ENCODE measurements around the gene TP53RK. TPM values are rescaled to one million over a fixed set of nuclear protein-coding genes. Genes with fewer than 3 reads are reported as not detected.

TP53RK gene
- polyA plus RNA-seq, 2 donors, result 8.0 to 9.9 TPM

- Histone ChIP-seq H3K9me3 (ENCODE audit: control insufficient read depth in 2 of 2, insufficient read depth in 1 of 2, low read depth in 1 of 2, low read length in 1 of 2) (no peaks in the 10 kb centered on the region), H3K4me3 (ENCODE audit: low read depth in 1 of 2, low read length in 2 of 2) (no peak overlapping the region), H3K27ac (ENCODE audit: low read depth in 2 of 2, low read length in 1 of 2) (no peak overlapping the region), H3K27me3 (ENCODE audit: control insufficient read depth in 1 of 2, insufficient read depth in 2 of 2, low read length in 2 of 2) (no peaks in the 10 kb centered on the region), H3K36me3 (ENCODE audit: control insufficient read depth in 2 of 2, insufficient read depth in 2 of 2, low read length in 1 of 2) (no peaks in the 10 kb centered on the region), H3K4me1 (ENCODE audit: control insufficient read depth in 2 of 2, insufficient read depth in 2 of 2, low read length in 1 of 2) (peaks cover 3% of the 10 kb centered on the region in 2 donors)
- 87 to 92% methylated on average over 1 of the region's 1 CpG for whole genome bisulfite sequencing, 2 donors
Measured at GRCh38 chr20:46720019-46720418, 30.8 kb upstream of the TP53RK start.

DNA sequence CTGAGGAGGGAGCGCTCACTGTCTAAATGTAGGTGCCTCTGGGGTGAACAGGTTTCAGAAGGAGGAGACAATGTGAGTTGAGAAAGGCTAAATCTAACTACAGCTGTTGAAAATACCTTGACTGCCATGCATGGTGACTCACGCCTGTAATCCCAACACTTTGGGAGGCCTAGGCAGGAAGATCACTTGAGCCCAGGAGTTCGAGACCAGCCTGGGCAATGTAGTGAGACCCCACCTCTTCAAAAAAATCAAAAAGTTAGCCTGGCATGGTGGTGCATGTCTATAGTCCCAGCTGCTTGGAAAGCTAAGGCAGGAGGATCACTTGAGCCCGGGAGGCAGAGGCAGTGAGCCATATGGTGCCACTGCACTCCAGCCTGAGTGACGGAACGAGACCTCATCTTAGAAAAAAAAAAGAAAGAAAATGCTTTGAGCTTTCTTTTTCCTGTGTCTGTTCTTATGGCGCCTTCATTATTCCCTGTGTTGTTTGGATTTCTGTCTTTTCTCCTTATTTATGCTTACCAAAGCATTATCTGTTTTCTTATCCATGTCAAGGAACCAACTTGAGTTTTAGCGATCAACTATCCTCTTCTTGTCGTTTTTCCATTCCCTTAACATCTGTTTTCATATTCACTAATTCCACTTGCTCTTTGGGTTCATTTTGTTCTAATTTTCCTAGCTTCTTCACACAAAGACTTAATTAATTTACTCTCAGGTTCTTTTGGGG is 28.7 kb upstream of the TP53RK start:
- H3K9me3 ChIP-seq (ENCODE audit: control insufficient read depth in 2 of 2, insufficient read depth in 1 of 2, low read depth in 1 of 2, low read length in 1 of 2), result no peaks in the 10 kb centered on the region
- no peaks in the 10 kb centered on the region for H3K36me3 ChIP-seq (ENCODE audit: control insufficient read depth in 2 of 2, insufficient read depth in 2 of 2, low read length in 1 of 2)
- H3K4me3 ChIP-seq (ENCODE audit: low read depth in 1 of 2, low read length in 2 of 2), result no peak overlapping the region
- WGBS, 2 donors, result 93 to 94% methylated on average over 8 to 9 of the region's 9 CpGs
- H3K27me3 ChIP-seq (ENCODE audit: control insufficient read depth in 1 of 2, insufficient read depth in 2 of 2, low read length in 2 of 2), result no peaks in the 10 kb centered on the region
- peaks cover 6 to 9% of the 10 kb centered on the region in 2 donors for H3K4me1 ChIP-seq (ENCODE audit: control insufficient read depth in 2 of 2, insufficient read depth in 2 of 2, low read length in 1 of 2)
- no peak overlapping the region for H3K27ac ChIP-seq (ENCODE audit: low read depth in 2 of 2, low read length in 1 of 2)

DNA sequence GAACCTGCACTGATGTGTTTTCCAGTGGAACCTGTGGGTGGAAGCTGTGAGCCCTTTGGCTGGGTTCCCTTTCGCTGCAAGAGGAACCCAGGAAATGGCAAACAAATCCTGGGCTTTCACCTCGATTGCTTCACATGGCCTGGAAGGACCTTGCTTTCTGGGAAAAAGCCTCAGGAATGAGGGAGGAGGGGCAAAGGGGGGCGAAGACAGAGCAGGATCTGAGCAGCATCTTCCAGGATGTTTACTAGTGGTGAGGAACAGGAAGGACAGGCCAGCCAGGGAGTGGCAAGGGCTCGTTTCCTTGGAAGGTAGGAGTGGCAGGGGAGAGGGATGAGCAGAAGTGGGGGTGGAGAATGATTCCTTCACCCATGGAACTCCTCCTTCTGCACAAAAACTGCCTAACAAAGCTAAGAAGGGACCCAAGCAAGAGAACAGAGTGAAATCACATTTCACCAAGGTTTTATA is 26.1 kb upstream of the TP53RK start:
- H3K36me3 ChIP-seq (ENCODE audit: control insufficient read depth in 2 of 2, insufficient read depth in 2 of 2, low read length in 1 of 2), result no peaks in the 10 kb centered on the region
- no peak overlapping the region for H3K4me3 ChIP-seq (ENCODE audit: low read depth in 1 of 2, low read length in 2 of 2)
- 22 to 25% methylated on average over 4 of the region's 4 CpGs for WGBS, 2 donors
- peak overlapping the region in 1 of 2 donors; percentile 43 for H3K27ac ChIP-seq (ENCODE audit: low read depth in 2 of 2, low read length in 1 of 2)
- peaks cover 6 to 12% of the 10 kb centered on the region in 2 donors for H3K4me1 ChIP-seq (ENCODE audit: control insufficient read depth in 2 of 2, insufficient read depth in 2 of 2, low read length in 1 of 2)
- H3K9me3 ChIP-seq (ENCODE audit: control insufficient read depth in 2 of 2, insufficient read depth in 1 of 2, low read depth in 1 of 2, low read length in 1 of 2), result no peaks in the 10 kb centered on the region
- no peaks in the 10 kb centered on the region for H3K27me3 ChIP-seq (ENCODE audit: control insufficient read depth in 1 of 2, insufficient read depth in 2 of 2, low read length in 2 of 2)

DNA sequence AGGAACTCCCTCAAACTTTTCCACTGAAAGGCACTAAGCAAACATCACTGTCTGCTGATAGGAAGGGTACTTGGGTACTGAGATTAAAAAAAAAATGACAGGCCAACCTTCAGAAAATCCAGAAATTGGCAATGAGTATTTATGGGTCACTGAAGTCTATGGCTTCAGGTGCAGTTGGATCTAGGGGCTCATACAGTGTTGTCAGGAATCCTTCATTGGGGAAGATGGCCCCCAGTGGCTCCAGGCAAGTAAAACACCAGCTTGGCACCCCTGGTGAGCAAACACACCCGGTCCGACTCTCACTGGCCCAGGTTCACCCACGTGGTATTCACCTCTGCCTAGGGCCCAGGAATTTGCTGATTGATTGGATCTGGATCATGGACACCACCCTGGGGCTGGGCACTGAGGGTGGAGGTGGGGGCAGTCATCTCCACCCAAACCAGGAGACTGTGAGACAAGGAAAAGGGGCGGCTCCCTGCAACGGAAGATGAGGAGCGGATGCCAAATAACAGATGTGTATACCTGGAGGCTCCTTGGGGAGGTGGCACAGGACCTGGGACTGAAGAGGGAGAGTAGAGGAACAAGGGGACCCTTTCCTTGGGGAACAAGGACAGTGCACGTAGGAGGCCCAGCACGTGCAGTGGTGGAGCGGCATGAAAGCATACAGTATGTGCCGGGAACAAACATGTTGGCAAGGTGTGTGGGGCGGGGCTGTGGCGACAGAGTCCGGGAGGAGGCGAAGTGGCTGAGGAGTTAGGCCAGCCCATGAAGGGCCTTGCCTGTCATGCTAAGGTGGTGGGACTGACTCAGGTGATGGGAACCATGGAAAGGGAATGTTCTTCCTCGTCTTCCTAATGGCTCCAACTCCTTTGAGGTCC is 25.0 kb upstream of the TP53RK start:
- H3K27me3 ChIP-seq (ENCODE audit: control insufficient read depth in 1 of 2, insufficient read depth in 2 of 2, low read length in 2 of 2), result no peaks in the 10 kb centered on the region
- no peaks in the 10 kb centered on the region for H3K36me3 ChIP-seq (ENCODE audit: control insufficient read depth in 2 of 2, insufficient read depth in 2 of 2, low read length in 1 of 2)
- no peak overlapping the region for H3K4me3 ChIP-seq (ENCODE audit: low read depth in 1 of 2, low read length in 2 of 2)
- H3K27ac ChIP-seq (ENCODE audit: low read depth in 2 of 2, low read length in 1 of 2), result no peak overlapping the region
- WGBS, 2 donors, result 65% methylated on average over 15 of the region's 15 CpGs
- H3K9me3 ChIP-seq (ENCODE audit: control insufficient read depth in 2 of 2, insufficient read depth in 1 of 2, low read depth in 1 of 2, low read length in 1 of 2), result no peaks in the 10 kb centered on the region
- H3K4me1 ChIP-seq (ENCODE audit: control insufficient read depth in 2 of 2, insufficient read depth in 2 of 2, low read length in 1 of 2), result peaks cover 6 to 12% of the 10 kb centered on the region in 2 donors

DNA sequence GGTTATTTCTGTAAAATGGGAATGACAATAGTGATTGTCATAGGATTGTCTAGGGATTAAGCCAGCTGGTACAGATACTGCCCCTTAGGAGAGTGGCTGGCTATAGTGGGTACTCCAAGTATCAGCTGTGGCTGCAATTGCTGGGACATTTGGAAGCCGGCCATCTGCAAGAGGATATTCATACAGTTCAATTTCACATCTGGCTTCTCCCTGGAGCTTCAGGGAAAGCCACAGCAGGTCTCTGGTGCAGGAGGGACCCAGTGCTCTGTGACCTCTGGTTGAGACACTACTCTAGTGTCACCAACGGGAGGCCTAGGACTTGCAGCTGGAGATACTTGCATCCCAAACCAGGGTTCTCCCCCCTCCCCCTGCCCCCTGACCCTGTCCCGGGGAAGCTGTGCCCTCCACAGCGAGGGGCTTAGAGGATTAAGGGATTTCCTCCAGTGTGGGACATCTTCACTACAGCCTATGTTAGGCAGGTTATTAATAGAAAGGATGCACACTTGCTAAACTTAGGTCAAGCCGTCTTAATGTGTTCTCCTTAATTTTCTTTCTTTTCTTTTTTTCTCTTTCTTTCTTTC is 22.9 kb upstream of the TP53RK start:
- no peak overlapping the region for H3K27ac ChIP-seq (ENCODE audit: low read depth in 2 of 2, low read length in 1 of 2)
- H3K4me1 ChIP-seq (ENCODE audit: control insufficient read depth in 2 of 2, insufficient read depth in 2 of 2, low read length in 1 of 2), result peaks cover 6 to 17% of the 10 kb centered on the region in 2 donors
- no peaks in the 10 kb centered on the region for H3K9me3 ChIP-seq (ENCODE audit: control insufficient read depth in 2 of 2, insufficient read depth in 1 of 2, low read depth in 1 of 2, low read length in 1 of 2)
- 84 to 85% methylated on average over 5 of the region's 5 CpGs for WGBS, 2 donors
- no peak overlapping the region for H3K4me3 ChIP-seq (ENCODE audit: low read depth in 1 of 2, low read length in 2 of 2)
- no peaks in the 10 kb centered on the region for H3K36me3 ChIP-seq (ENCODE audit: control insufficient read depth in 2 of 2, insufficient read depth in 2 of 2, low read length in 1 of 2)
- H3K27me3 ChIP-seq (ENCODE audit: control insufficient read depth in 1 of 2, insufficient read depth in 2 of 2, low read length in 2 of 2), result no peaks in the 10 kb centered on the region

DNA sequence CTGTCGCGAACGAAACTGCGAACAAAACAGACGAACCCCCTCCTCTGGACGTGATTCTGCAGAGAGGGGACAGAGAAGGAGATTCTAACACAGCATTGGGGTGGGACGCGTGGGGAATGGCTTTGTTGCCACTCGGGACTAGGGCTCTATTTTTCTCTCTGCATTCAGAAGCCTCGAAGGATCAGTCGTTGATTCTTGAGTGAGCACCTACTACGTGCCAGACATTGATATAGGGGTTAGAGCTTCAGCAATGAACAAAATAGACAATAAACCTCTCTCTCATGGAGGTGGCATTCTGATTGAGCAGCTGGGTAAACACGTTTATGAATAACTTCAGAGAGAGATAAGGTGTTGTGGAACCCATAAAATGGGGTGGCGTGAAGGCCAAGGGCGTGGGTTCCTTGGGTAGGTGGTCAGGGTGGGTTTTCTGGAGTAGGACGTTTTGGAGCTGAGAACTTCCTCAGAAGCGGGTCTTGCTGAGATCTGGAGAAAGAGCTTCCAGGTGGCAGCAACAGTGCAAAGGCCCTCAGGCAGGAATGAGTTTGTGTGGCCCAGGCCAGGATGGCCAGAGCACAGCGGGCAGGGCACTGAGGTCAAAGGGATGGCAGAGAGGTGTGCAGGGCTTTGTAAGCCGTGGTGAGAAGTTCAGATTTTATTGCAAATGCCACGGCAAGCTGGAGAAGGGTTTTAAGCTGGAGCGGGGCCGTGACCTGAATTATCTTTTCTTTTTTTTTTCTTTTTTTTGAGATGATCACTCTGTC is 21.1 kb upstream of the TP53RK start:
- Histone ChIP-seq H3K4me1 (ENCODE audit: control insufficient read depth in 2 of 2, insufficient read depth in 2 of 2, low read length in 1 of 2) (peaks cover 5 to 16% of the 10 kb centered on the region in 2 donors), H3K4me3 (ENCODE audit: low read depth in 1 of 2, low read length in 2 of 2) (peak overlapping the region; percentile 49 to 65), H3K27ac (ENCODE audit: low read depth in 2 of 2, low read length in 1 of 2) (peak overlapping the region; percentile 60 to 81), H3K9me3 (ENCODE audit: control insufficient read depth in 2 of 2, insufficient read depth in 1 of 2, low read depth in 1 of 2, low read length in 1 of 2) (no peaks in the 10 kb centered on the region), H3K36me3 (ENCODE audit: control insufficient read depth in 2 of 2, insufficient read depth in 2 of 2, low read length in 1 of 2) (no peaks in the 10 kb centered on the region), H3K27me3 (ENCODE audit: control insufficient read depth in 1 of 2, insufficient read depth in 2 of 2, low read length in 2 of 2) (no peaks in the 10 kb centered on the region)
- 33 to 38% methylated on average over 22 of the region's 22 CpGs for WGBS, 2 donors

DNA sequence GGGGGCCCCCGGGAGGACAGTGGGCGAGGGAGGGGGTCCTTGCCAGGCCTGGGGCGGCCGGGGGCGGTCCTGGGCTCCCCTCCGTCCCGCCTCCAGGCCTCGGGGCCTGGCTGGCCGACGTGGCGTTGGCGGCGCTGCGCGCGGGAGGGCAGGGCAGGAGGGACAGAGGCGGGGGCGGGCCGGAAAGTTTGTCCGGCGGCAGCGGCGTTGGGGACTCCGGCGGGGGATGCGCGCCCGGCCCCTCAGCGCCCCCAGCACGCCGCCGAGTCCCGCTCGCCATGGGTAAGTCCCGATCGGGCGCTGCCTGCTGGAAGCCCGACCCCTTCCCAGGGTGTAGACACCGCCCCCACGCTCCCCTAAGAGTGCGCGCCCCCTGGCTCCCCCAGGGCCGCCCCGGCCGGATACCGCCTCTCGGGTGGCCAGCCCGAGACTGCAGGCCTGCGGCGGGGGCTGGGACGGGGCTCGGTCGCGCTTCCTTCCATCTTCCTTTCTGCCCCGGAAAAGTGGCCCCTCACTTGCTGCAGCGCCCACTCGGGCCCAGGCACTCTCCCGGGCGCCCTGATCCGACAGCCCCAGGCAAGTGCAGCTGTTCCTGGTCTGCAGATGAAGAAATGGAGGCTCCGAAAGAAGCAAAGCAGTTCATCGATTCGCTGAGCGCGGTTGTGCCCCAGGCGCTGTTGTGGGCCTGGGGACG is 20.4 kb upstream of the TP53RK start, which contains the start of gene SLC2A10:
SLC2A10 (plus strand) TSS at position 191 of the 694 bp plus-strand sequence; CDS start at position 279, 88 bp downstream.
- Histone ChIP-seq H3K9me3 (ENCODE audit: control insufficient read depth in 2 of 2, insufficient read depth in 1 of 2, low read depth in 1 of 2, low read length in 1 of 2) (no peaks in the 10 kb centered on the region), H3K36me3 (ENCODE audit: control insufficient read depth in 2 of 2, insufficient read depth in 2 of 2, low read length in 1 of 2) (no peaks in the 10 kb centered on the region), H3K4me3 (ENCODE audit: low read depth in 1 of 2, low read length in 2 of 2) (peak within 1 kb of the TSS; percentile 49 to 65), H3K4me1 (ENCODE audit: control insufficient read depth in 2 of 2, insufficient read depth in 2 of 2, low read length in 1 of 2) (peaks cover 2 to 12% of the 10 kb centered on the region in 2 donors), H3K27me3 (ENCODE audit: control insufficient read depth in 1 of 2, insufficient read depth in 2 of 2, low read length in 2 of 2) (no peaks in the 10 kb centered on the region), H3K27ac (ENCODE audit: low read depth in 2 of 2, low read length in 1 of 2) (peak within 1 kb of the TSS; percentile 60 to 81)
- 2% methylated on average over 51 to 67 of the region's 67 CpGs for WGBS, 2 donors

- WGBS, 2 donors, result 33 to 50% methylated on average over 13 of the region's 13 CpGs
- Histone ChIP-seq H3K4me1 (ENCODE audit: control insufficient read depth in 2 of 2, insufficient read depth in 2 of 2, low read length in 1 of 2) (peaks cover 1 to 8% of the 10 kb centered on the region in 2 donors), H3K36me3 (ENCODE audit: control insufficient read depth in 2 of 2, insufficient read depth in 2 of 2, low read length in 1 of 2) (no peaks in the 10 kb centered on the region)
Measured at GRCh38 chr20:46709055-46709458, 19.8 kb upstream of the TP53RK start.

More at GRCh38 chr20:46709055-46709458, 19.8 kb upstream of the TP53RK start:
- Histone ChIP-seq H3K27me3 (ENCODE audit: control insufficient read depth in 1 of 2, insufficient read depth in 2 of 2, low read length in 2 of 2) (no peaks in the 10 kb centered on the region), H3K9me3 (ENCODE audit: control insufficient read depth in 2 of 2, insufficient read depth in 1 of 2, low read depth in 1 of 2, low read length in 1 of 2) (no peaks in the 10 kb centered on the region), H3K27ac (ENCODE audit: low read depth in 2 of 2, low read length in 1 of 2) (peak overlapping the region; percentile 60 to 81), H3K4me3 (ENCODE audit: low read depth in 1 of 2, low read length in 2 of 2) (peak overlapping the region; percentile 49 to 65)

Measured in esophagus (tissue), 2 donors.